GM12878 (cell line): ENCODE measurements around the gene NRSN1. TPM values are rescaled to one million over a fixed set of nuclear protein-coding genes. Genes with fewer than 3 reads are reported as not detected.

Source experiments
- ATAC-seq: fragments of 200-7000 bp; cut with Tn5 transposase; 3 replicates; pipeline ENCODE4 v1.9.1; 2020; ENCODE audit warnings: mild to moderate bottlenecking, moderate library complexity
- BruUV-seq: library from RNA; stranded (reverse); fragments of 400-500 nt; replicated peaks from 2 replicates; lab custom pipeline; 2021; lab: Mats Ljungman, UMichigan
- CTCF ChIA-PET: fragments of 300-600 bp; sonication (Branson Sonifier 250); formaldehyde crosslinking; extraction: SDS; loops from one replicate; lab custom pipeline; 2021; ENCODE audit warnings: inconsistent platforms; lab: Yijun Ruan, JAX
- POLR2A ChIA-PET: fragments of 350-600 bp; formaldehyde crosslinking; extraction: SDS; loops from one replicate; lab custom pipeline; 2021; ENCODE audit warnings: inconsistent platforms; lab: Charles Lee
- RAD21 ChIA-PET: fragments of 300-600 bp; sonication (Branson Sonifier 250); formaldehyde crosslinking; loops from one replicate; lab custom pipeline; 2023; ENCODE audit warnings: antibody characterized with exemption; ENCODE audit not compliant: unreplicated experiment; lab: Charles Lee
- SMC1A ChIA-PET: fragments of 300-600 bp; sonication (Branson Sonifier 250); formaldehyde crosslinking; loops from one replicate; lab custom pipeline; 2023; ENCODE audit not compliant: unreplicated experiment, uncharacterized antibody; lab: Charles Lee
- DNase-seq: peaks from one replicate; pipeline ENCODE4 v3.0.0-alpha.2; 2011; ENCODE audit warnings: low read depth, low spot score
- FAIRE-seq: peaks from 3 replicates; lab custom pipeline; 2011; peaks lifted over from hg19 to GRCh38; lab: Jason Lieb, UNC
- H2AFZ ChIP-seq: 2 replicates; pipeline ENCODE4 v1.6.0; 2011; ENCODE audit warnings: low read depth, low read length, control low read depth; ENCODE audit not compliant: control insufficient read depth
- H3K27ac ChIP-seq: 2 replicates; pipeline ENCODE4 v1.5.1; 2011; ENCODE audit warnings: control low read depth; ENCODE audit not compliant: control insufficient read depth, insufficient read depth
- H3K27me3 ChIP-seq, 2 experiments: replicated peaks in 1 of 2; 2 replicates each; pipeline versions ENCODE4 v1.6.0 to v1.6.1; 2011; ENCODE audit warnings: low read length in 1 of 2; ENCODE audit not compliant: control insufficient read depth in 2 of 2, insufficient read depth in 2 of 2
- H3K36me3 ChIP-seq, 2 experiments: 2 replicates each; pipeline ENCODE4 v1.5.1; 2011; ENCODE audit warnings: low read length in 1 of 2; ENCODE audit not compliant: control insufficient read depth in 2 of 2, insufficient read depth in 2 of 2
- H3K4me1 ChIP-seq: 2 replicates; pipeline ENCODE4 v1.6.1; 2011; ENCODE audit warnings: mild to moderate bottlenecking, low read length, moderate library complexity, mixed read lengths; ENCODE audit not compliant: control insufficient read depth, insufficient read depth
- H3K4me2 ChIP-seq: 2 replicates; pipeline ENCODE4 v1.6.0; 2011; ENCODE audit warnings: control low read depth; ENCODE audit not compliant: control insufficient read depth, insufficient read depth
- H3K4me3 ChIP-seq: fragments of 200-600 bp; sonication (generic); 2 replicates; pipeline ENCODE4 v1.5.1; 2016
- H3K79me2 ChIP-seq: 2 replicates; pipeline ENCODE4 v1.6.0; 2011; ENCODE audit warnings: low read length; ENCODE audit not compliant: control insufficient read depth, insufficient read depth
- H3K9ac ChIP-seq: 2 replicates; pipeline ENCODE4 v1.8.0; 2011; ENCODE audit warnings: low read length, control low read depth, mixed read lengths; ENCODE audit not compliant: control insufficient read depth, insufficient read depth
- H3K9me3 ChIP-seq: replicated peaks from 3 replicates; pipeline ENCODE4 v1.5.1; 2011; ENCODE audit warnings: mild to moderate bottlenecking, low read length; ENCODE audit not compliant: control insufficient read depth, insufficient read depth
- H4K20me1 ChIP-seq: 2 replicates; pipeline ENCODE4 v1.6.0; 2011; ENCODE audit not compliant: control insufficient read depth, insufficient read depth
- ATF3 ChIP-seq: IDR thresholded peaks from 2 replicates; pipeline ENCODE4 v1.6.1; 2011; ENCODE audit warnings: low read depth, mild to moderate bottlenecking, low read length, moderate library complexity, borderline replicate concordance; ENCODE audit errors: extremely low read depth
- DPF2 ChIP-seq: fragments of 450-650 bp; IDR thresholded peaks from 2 replicates; pipeline ENCODE4 v1.6.1; 2017; ENCODE audit warnings: mild to moderate bottlenecking
- E4F1 ChIP-seq: fragments of 450-650 bp; IDR thresholded peaks from 2 replicates; pipeline ENCODE4 v1.6.1; 2018; ENCODE audit warnings: borderline replicate concordance, mild to moderate bottlenecking; ENCODE audit not compliant: partially characterized antibody
- ESRRA ChIP-seq: IDR thresholded peaks from 2 replicates; pipeline ENCODE4 v1.6.1; 2012; ENCODE audit warnings: mild to moderate bottlenecking, low read length, improper control_type of control experiment
- HDGF ChIP-seq: fragments of 450-650 bp; IDR thresholded peaks from 2 replicates; pipeline ENCODE4 v1.6.1; 2016; ENCODE audit warnings: antibody characterized with exemption
- MTA2 ChIP-seq: fragments of 450-650 bp; IDR thresholded peaks from 2 replicates; pipeline ENCODE4 v1.6.1; 2016; ENCODE audit warnings: low read depth, mild to moderate bottlenecking, moderate library complexity
- NBN ChIP-seq: fragments of 450-650 bp; IDR thresholded peaks from 2 replicates; pipeline ENCODE4 v1.6.1; 2016
- NKRF ChIP-seq: fragments of 450-650 bp; conservative IDR thresholded peaks from 2 replicates; pipeline ENCODE4 v1.6.1; 2017; ENCODE audit warnings: mild to moderate bottlenecking, moderate library complexity
- PBX3 ChIP-seq: IDR thresholded peaks from 2 replicates; pipeline ENCODE4 v1.6.1; 2011; ENCODE audit warnings: mild to moderate bottlenecking, low read depth, low read length, moderate library complexity; ENCODE audit not compliant: insufficient replicate concordance
- POLR2AphosphoS2 ChIP-seq: IDR thresholded peaks from 2 replicates; pipeline ENCODE4 v1.6.1; 2011; ENCODE audit warnings: low read depth, mild to moderate bottlenecking, low read length, improper control_type of control experiment, moderate library complexity
- RUNX3 ChIP-seq: IDR thresholded peaks from 2 replicates; pipeline ENCODE4 v1.6.1; 2012; ENCODE audit warnings: low read length, inconsistent platforms
- SIN3A ChIP-seq: IDR thresholded peaks from 2 replicates; pipeline ENCODE4 v1.6.1; 2012; ENCODE audit warnings: low read depth, low read length, improper control_type of control experiment
- SMAD1 ChIP-seq: fragments of 450-650 bp; IDR thresholded peaks from 2 replicates; pipeline ENCODE4 v1.6.1; 2018; ENCODE audit warnings: mild to moderate bottlenecking, low read depth; ENCODE audit not compliant: partially characterized antibody
- SMARCA5 ChIP-seq: fragments of 450-650 bp; IDR thresholded peaks from 2 replicates; pipeline ENCODE4 v1.6.1; 2017; ENCODE audit warnings: mild to moderate bottlenecking
- SMC3 ChIP-seq: IDR thresholded peaks from 2 replicates; pipeline ENCODE4 v1.6.1; 2011; ENCODE audit warnings: low read length, improper control_type of control experiment, borderline replicate concordance
- SP1 ChIP-seq: IDR thresholded peaks from one replicate; pipeline ENCODE4 v1.6.1; 2011; ENCODE audit warnings: low read depth, low read length
- TAF1 ChIP-seq: IDR thresholded peaks from 2 replicates; pipeline ENCODE4 v1.6.1; 2011; ENCODE audit warnings: mild to moderate bottlenecking, low read depth, low read length, borderline replicate concordance
- TBL1XR1 ChIP-seq: IDR thresholded peaks from 2 replicates; pipeline ENCODE4 v1.6.1; 2012; ENCODE audit warnings: low read depth, low read length, improper control_type of control experiment
- TCF3 ChIP-seq: IDR thresholded peaks from 2 replicates; pipeline ENCODE4 v1.6.1; 2012; ENCODE audit warnings: low read depth, mild to moderate bottlenecking, low read length, borderline replicate concordance; ENCODE audit not compliant: insufficient read depth
- WGBS: methylation state at CpG from one replicate; pipeline ENCODE4 v1.1.6; 2016; ENCODE audit warnings: low lambda C conversion rate; ENCODE audit not compliant: insufficient replicate concordance, insufficient coverage; ENCODE audit errors: missing lambda C conversion rate; 5-methylcytosine and 5-hydroxymethylcytosine counted together
- in situ Hi-C: fragments of 300-500 bp; cut with MboI; formaldehyde crosslinking; loops from 9 replicates; pipeline ENCODE4 v1.14.3; 2018; ENCODE audit warnings: mixed read lengths
- intact Hi-C: fragments of 100-400 bp; cut with micrococcal nuclease; formaldehyde crosslinking; loops from one replicate; pipeline ENCODE4 v1.14.2; 2022; ENCODE audit not compliant: unreplicated experiment
- polyA plus RNA-seq, 11 experiments: library from polyadenylated mRNA; depleted of rRNA in 4 of 11; unstranded in 6 of 11; stranded (reverse) in 5 of 11; fragments of >200 nt; fragmentation: Nextera tagmentation in 4 of 11; fragmentation: Illumina TruSeq in 1 of 11; extraction: Ambion mirVana in 4 of 11; extraction: Trizol in 1 of 11; gene quantifications; 1 replicate in 1 of 11; 2 replicates in 10 of 11; pipeline versions ENCODE4 v1.2.1 to v1.2.3, GENCODE V29; 2011 to 2016; ENCODE audit warnings: inconsistent platforms in 2 of 11, missing spikeins in 2 of 11, low read depth in 1 of 11
- total RNA-seq, 4 experiments: library from RNA; depleted of rRNA in 3 of 4; stranded (reverse); fragments of >200 nt in 3 of 4; fragmentation: Illumina TruSeq in 1 of 4; extraction: Trizol in 1 of 4; gene quantifications; 2 replicates each; pipeline versions ENCODE4 v1.2.1 to v1.2.3, GENCODE V29; 2013 to 2021

The NRSN1 gene
- total and polyA plus RNA-seq, 10 of the 15 experiments (the other 5 are each of a cell fraction or from before 2014, with no cell fraction given): not detected

- SMC1A ChIA-PET: interaction anchor here (1.1 kb wide), 1 partner anchor 34 kb away, joined by 4 read pairs; no protein-coding TSS in a partner anchor
- Histone ChIP-seq H2AFZ (no peak overlapping the region), H3K27ac (no peak overlapping the region), H3K9me3 (no peaks in the 10 kb centered on the region), H3K4me2 (no peak overlapping the region), H3K36me3 (no peaks in the 10 kb centered on the region), H3K27me3 (no peaks in the 10 kb centered on the region; a peak in 1 of 4 replicates), H3K9ac (no peak overlapping the region), H3K79me2 (no peaks in the 10 kb centered on the region), H3K4me3 (no peak overlapping the region), H4K20me1 (no peaks in the 10 kb centered on the region), H3K4me1 (no peaks in the 10 kb centered on the region)
- in situ Hi-C loops (no loop called here), intact Hi-C loops (no loop called here)
- 40% methylated on average over 3 of the region's 3 CpGs for WGBS
- no peak for DNase-seq
- ATAC-seq: no peak
- CTCF ChIA-PET: interaction anchor here (1.1 kb wide), 1 partner anchor 10 kb away, joined by 3 read pairs; no protein-coding TSS in a partner anchor
- RAD21 ChIA-PET: no interaction called here
- FAIRE-seq: no peak
- no TSS peak for BruUV-seq
- POLR2A ChIA-PET: no interaction called here
- TF ChIP-seq NKRF (no peak), SMARCA5 (no peak), ESRRA (no peak), TBL1XR1 (no peak), TAF1 (no peak), PBX3 (no peak), HDGF (no peak), MTA2 (no peak), TCF3 (no peak), NBN (no peak), SP1 (no peak), SIN3A (no peak), POLR2AphosphoS2 (no peak), DPF2 (no peak), SMAD1 (no peak), SMC3 (no peak), ATF3 (no peak), RUNX3 (no peak), E4F1 (no peak)
Observed at GRCh38 chr6:24195836-24196597, 70.0 kb downstream of the NRSN1 start.
